ENCODE results near the gene STYK1. TPM values are rescaled to one million over a fixed set of nuclear protein-coding genes. Genes with fewer than 3 reads are reported as not detected.

The STYK1 gene
- total RNA-seq, 4 donors from 2014 or later: 0.22 to 0.34 TPM; not detected in 2

DNA sequence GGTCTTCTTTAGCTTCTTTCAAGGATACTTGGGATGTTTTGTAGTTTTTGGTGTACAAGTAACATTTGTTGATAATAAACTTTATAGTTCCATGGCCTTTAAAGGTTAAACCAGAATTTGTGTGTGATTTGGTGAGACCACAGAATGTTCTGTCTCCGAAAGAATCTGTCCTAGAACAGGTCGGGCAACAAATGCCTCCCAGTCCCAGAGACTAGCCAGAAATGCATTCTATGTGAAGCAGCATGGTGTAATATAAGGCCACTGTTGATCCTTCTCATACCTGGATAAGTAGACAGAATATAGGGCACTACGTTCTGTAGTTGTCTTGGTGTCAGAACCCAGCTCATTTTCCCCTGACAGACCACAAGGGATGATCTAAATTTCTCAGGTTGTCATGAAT, 10.0 kb downstream of the STYK1 start:
- TF ChIP-seq CTCF (IDR thresholded peaks at IDR 0.05; ENCODE audit: low read depth): no peak

GRCh38 chr12:10661338-10661737, 12.5 kb downstream of the STYK1 start:
- no peak for TF ChIP-seq CTCF (IDR thresholded peaks at IDR 0.05; ENCODE audit: low read depth)

- TF ChIP-seq CTCF (IDR thresholded peaks at IDR 0.05; ENCODE audit: low read depth): no peak
These were observed 19.8 kb downstream of the STYK1 start for GRCh38 chr12:10654003-10654402.

GRCh38 chr12:10652192-10652591, 21.7 kb downstream of the STYK1 start:
- TF ChIP-seq CTCF (IDR thresholded peaks at IDR 0.05; ENCODE audit: low read depth): no peak

DNA sequence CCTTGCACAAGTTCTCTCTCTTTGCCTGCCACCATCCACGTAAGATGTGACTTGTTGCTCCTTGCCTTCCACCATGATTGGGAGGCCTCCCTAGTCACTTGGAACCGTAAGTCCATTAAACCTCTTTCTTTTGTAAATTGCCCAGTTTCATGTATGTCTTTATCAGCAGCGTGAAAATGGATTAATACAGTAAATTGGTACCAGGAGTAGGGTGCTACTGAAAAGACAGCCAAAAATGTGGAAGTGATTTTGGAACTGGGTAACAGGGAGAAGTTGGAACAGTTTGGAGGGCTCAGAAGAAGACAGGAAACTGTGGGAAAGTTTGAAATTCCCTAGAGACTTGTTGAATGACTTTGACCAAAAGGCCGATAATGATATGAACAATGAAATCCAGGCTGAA, 27.9 kb downstream of the STYK1 start:
- TF ChIP-seq CTCF (IDR thresholded peaks at IDR 0.05; ENCODE audit: low read depth): no peak

DNA sequence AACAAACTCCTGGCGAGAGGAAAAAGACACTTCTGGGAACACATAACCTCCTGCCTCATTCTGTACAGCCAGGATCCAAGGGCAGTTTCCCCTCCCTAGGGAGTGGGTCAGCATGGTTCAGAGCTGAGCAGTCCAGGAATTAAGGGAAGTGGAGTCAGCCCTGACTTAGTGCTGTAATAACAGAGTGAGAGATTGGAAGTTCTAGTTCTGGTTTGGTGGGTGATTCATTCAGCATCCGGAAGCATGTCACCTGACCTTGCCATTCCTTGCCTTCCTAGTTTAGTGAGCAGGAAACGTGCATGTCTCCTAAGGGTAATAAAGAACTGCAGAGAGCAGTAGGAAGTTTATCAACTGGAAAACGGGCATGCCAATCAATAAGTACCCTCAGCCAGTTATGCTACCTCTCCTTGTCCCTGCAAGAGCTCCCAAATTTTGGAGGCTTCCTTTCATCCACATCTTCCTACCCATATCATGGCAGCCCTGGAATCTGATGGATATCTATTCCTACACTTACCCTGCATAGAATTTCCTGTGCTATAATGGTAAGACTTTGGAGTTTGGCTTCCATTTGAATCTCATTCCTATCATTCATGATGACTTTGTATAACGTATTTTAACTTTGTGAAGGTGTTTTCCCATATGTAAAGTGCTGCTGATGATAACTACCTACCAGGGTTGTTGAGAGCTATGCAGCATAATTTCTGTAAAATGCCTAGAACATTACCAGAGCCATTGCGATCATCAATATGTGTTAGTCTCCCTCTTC, 31.9 kb downstream of the STYK1 start:
- TF ChIP-seq CTCF (IDR thresholded peaks at IDR 0.05; ENCODE audit: low read depth): no peak

DNA sequence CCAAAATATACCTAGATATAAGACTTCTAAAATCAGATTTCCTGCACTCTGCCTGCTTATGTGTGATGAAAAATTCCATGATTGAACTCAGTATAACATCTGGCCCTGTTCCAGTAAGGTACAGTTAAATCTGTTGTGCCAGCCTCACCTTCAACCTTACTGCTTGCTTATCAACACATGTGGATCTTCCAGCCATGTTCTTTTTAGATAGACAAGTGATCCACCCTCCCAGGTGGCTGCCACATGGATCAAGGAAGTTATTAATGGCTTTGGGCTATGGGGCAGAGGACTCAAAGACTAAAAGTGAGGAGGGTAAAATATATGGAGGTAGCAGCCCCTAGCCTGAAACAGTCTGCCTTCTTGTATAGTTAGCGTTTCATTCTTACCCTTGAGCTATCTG, 35.1 kb downstream of the STYK1 start:
- TF ChIP-seq CTCF (IDR thresholded peaks at IDR 0.05; ENCODE audit: low read depth): no peak
